HPDE6-E6E7 (cell line): ENCODE data around the gene TMEM63B.
A peak's percentile ranks its signal among the peaks of the same experiment; 100 is the strongest.

Experiments
- DNase-seq: peaks from one replicate; pipeline ENCODE4 v3.0.0; 2011; ENCODE audit warnings: missing footprints; ENCODE audit errors: extremely low spot score

The TMEM63B gene

DNA sequence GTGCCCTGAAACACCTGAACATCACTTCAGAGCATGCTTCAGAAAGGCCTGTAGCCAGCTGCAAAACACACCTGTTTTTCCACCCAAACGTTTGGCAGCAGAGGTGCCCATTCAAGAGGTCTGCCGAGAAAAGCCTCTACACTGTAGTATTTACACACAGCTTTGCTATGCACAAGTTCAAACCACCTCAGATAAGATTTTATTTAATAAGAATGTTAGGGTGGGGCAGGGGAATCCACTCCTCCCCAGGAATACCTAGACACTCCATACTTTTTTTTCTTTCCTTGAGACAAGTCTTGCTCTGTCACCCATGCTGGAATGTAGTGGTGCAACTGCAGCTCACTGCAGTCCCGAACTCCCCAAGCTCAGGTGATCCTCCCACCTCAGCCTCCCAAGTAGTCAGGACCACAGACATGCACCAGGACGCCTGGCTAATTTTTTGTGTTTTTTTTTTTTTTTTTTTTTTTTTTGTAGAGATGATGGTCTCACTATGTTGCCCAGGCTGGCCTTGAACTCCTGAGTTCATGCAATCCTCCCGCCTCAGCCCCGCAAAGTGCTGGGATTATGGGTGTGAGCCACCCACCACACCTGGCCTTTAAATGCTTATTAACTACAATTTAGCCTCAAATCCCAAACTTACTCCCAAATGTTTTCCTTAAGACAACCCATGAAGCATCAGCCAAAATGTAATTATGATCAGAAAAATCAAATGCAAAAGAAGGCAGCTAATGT, 9.8 kb upstream of the TMEM63B start:
- no peak for DNase-seq

DNA sequence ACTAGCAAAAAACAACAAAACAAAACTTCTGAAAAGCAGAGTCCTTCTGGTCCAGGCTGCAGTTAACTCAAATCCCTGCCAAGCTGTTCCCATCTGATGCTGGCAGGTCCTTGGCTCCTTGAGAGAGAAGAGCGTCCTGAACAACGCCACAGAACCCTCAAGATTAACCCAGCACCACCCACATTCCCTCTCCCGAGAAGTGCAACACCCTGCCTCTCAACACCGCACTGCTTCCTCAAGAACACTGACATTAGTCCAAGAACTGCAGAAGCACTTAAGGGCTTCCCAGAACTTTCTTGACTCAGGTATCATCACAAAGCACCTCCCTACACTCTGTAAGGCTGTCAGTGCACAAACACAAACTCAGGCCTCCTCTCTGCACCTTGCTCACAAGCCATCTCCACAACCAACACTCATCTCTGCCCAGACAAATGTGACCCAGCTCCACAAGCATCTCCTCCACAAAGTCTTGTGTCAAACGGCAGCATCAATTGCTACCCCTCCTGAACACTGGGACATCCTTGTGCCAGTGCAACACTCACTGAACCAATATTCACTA, 7.6 kb upstream of the TMEM63B start:
- DNase-seq = no peak

DNA sequence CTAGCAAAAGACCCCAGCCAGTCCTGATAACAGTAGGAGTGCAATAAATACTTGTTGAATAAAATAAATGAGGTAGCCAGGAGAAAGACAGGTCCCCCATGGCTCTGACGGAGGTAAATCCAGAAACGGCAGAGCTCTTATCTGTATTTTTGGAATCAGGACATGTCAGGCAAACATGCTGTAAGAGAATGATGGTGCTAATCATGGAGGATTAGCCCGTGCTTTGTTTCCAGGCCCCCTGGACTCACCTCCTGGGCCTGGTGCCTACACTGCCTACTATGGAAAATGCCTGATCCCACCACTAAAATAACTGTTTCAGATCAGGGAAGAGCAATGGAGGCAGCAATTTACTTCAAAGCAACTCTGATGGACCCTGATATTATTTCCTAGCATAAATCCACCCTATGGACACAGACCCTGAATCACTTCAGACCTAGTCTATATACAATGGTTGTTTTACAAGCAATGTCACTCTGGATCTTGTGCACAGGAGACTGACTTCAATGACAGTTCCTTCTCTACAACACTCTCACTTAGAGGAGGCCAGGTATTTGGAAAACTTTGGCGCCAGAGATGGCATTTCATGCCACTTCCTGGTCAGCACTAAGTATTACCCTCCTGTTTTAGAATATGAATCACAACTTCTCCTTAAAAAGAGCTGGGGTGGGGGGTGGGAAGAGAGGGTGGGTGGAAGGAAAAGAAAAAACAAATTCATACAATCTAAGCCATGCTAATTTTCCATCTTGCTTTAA, 6.5 kb upstream of the TMEM63B start:
- no peak for DNase-seq

DNA sequence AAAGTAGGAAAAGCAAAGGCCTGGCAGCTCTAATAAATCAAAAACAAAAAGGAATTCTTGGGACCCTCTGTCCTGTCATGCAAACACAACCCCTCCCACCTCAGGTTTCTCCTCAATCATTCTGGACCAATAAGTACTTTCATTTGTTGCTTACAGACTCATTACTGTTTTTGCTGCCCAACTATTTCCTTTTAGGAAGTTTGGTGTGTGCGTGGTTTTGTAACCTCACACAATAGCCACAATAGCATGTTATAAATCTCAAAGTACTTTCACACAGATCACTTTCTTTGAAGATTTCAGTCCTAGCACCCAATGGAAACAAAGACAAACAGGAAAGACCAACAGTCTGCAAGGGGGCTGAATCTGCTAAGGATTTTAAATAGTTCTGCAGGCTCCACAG, 4.6 kb upstream of the TMEM63B start:
- no peak for DNase-seq

DNA sequence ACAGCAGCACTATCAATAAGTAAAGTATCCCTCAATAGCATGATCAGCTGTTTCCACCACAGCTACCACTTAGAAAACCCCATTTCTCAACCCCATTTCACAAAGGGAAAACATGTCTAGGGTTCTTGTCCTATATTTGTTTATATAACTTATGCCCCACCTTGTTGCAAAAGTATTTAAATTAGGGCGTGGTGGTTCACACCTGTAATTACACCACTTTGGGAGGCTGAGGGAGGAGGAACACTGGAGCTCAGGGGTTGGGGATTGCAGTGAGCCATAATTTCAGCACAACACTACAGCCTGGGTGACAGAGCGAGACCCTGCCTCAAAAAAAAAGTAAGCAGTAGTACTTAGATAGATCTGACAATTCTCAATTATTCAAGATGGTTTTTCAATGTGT, 3.8 kb upstream of the TMEM63B start:
- DNase-seq = no peak

DNA sequence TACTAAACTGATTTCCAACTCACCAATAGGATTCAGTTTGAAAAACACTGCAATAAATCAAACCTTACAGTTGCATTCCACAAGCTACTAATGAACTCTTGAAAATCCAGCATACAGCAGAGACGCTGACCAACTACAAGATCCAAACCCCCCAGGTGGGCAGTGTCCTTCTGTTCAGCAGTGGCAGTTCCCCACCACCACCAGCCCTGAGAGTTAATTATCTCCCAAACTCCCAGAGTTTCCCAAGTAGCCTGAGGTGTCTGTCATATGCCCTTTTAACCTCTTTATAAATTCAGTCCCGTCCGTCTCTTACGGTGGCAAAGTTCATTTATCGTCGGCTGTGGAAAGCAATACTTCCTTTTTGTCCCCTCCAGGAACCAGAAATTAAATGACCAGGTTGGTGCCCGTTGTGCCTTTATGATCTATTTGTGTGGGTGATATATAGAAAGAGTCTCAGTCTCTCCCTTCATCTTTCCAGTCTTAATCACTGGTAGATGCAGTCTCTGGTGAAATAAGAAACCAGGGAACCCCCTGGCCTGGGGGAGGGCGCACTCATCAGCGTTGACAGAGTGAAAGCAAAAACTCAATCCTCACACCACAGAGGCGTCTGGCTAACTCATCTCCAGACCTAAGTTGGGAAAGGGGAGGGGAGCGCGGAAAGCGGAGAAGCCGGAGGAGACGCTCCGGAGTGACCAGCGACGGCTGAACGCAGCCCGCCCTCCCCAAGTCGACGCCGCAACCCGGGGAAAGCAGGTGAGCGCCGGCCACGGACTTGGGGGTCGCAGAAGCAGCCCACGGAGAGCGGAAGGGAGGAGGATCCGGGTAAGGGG, 819 bp upstream of the TMEM63B start:
- peak; percentile 71 for DNase-seq

DNA sequence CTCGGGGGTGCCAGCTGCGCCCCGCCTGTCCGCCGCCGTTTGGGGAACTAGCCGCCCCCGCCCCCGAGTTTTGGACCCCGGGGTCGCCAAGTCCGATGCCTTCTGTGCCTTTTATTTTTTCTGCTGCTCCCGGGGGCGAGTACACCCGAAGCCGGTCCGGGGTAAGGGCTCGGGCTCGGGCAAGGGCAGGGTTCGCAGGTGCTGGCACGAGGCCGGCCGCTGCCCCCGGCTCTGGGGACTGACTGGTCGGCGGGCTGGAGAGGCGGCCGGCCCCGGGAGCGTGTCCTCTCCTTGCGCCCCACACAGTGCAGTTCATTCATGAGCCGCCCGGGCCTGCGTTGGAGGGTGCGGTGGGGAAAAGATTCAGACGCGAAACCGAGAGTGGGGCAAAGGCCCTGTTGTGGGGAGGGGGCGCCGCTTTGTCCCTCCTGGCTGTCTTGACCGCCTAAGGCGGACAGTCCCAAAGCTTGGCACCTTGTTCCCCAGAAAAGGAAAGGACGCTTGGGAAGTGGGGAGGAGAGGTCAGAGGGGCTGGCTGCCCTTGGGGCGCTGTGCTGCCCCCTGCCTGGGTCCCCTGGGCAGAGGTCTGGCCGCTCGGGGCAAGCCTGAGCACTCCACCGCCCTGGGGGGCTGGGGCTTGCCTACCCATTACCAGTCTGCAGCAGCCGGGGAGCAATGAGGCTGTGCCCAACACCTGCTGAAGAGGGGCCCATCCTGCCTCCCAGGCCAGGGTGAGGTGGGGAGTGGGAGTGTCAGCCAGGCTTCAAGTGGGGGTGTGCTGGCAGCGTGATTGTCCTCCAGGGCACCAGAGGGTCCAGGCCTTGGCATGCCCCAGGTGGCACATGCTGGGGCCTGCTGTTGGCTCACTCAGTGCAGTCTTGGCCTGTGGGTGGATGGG, 915 bp downstream of the TMEM63B start:
- no peak for DNase-seq

DNA sequence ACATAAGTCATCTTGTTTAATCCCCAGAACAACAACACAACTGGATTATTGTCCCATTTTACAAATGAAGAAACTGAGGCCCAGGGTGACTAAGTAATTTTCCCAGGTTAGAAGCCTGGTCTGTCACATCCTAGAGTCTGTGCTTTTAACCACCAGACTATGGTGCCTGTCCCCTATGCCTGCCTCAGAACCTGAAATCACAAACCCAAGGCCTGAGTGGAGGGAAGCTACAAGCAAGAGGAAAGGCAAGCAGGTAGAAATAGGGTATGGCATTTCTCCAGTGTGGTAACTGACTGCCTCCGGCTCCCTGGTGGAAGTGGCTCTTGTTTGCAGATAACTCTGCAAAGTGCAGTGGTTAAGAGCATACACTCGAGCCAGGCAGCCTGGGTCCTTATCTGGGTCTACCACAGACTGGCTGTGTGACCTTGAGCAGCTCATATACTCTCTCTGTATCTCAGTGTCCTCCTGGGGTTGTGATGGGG, 2.5 kb downstream of the TMEM63B start:
- no peak for DNase-seq

DNA sequence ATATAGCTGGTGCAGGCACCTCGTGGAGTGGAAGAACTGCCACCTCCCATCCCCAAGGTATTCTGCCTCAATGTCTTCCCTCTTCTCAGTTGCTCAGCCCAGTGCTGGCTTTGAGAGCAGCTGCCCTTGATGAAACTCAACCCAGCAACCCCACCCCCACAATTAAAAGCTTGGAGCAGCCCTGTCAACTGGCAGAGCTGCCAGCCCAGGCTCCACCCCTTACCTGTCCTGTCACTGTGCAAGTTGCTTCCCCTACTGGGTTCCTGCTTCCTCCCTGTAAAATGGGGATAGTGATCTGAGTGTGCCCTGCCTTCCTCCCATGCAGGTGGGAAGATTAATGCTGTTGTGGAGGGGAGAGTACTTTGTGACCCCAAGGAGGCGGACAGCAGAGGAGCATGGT, 4.5 kb downstream of the TMEM63B start:
- no peak for DNase-seq

DNA sequence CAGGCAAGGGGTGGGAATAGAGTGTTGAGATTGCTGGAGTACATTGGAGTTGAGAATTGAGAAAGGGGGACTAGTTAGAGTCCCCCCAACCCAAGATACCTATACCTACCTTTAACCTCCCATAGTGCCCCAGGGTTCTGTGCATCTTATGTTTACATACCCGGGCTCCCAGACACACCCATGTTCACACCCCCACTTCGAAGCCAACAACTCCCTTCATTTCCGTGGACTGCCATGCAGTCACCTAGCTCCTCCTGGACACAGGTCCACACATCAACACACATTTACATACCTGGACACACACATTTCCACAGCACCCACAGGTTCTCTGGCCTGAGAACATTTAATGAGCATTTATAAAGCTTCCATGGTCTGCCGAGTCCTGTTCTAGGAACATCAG, 5.1 kb downstream of the TMEM63B start:
- no peak for DNase-seq

DNA sequence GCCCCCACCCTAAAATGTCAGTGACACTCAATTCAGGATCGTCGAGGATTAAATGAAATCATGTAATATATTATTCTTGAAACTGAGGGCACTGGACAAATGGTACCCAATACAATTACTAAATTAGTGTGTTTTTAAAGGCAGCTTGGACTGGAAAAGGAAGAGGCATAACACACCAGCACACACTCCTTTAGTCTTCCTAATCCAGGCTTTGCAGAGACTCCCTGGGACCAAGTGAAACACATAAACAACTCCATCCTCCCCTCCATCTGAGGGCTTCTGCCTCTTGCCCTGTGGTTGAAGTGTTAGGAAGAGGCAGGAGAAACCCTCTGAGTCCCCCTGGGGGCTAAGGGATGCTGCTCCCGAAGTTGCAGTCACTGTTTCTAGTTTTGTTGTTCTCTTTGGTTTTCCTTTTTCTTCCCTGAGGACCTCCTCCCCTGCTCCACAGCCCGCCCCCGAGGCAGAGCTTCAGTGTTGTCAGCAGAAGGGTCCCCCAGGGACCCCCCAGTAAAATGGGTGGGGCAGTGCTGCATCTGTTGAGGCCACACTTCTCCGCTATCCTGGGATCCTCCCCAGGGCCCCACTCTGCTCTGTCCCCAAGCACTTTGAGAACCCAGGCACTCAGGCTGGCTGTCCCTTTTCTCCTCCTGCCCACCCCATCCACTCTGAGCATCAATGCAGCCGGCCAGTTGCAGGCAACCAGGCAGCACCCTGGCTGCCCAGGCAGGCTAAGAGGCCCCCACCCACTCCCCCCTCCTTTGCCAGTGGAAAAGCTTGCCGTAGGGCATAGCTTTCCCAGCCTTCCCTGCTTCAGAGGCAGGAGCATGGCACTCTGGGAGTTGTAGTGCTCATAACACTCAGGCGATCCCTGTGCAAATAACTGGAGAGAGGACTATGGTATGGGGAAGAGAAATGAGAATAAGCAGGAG, 5.9 kb downstream of the TMEM63B start:
- DNase-seq = no peak

DNA sequence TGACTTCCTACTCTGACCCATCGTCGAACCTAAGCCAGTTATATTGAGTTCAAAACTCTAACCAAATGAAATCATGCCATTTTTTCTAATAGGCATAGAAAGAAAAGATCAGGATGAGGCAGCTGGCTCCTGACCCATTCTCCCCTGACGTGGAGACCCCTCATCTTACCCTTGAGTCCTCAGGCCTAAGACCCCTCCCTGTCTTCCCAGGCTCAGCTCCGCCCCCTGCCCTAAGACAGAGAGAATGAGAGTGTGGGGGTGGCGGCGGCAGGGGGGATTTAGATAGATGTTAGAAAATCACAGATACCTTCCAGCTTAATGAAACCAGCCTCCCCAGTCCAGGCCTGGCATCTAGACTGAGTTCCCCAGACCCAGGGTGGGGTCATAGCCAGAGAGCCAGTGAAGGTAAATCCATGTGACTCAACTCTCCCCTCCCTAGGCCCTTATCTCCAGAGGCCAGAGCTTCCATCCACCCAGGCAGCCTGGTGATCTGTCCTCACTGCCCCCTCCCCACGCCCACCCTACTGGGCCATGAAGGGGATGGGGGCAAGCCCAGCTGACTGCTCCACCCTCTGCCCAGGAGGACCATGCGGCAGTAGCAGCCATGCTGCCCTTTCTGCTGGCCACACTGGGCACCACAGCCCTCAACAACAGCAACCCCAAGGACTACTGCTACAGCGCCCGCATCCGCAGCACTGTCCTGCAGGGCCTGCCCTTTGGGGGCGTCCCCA, 6.8 kb downstream of the TMEM63B start:
- DNase-seq = no peak

DNA sequence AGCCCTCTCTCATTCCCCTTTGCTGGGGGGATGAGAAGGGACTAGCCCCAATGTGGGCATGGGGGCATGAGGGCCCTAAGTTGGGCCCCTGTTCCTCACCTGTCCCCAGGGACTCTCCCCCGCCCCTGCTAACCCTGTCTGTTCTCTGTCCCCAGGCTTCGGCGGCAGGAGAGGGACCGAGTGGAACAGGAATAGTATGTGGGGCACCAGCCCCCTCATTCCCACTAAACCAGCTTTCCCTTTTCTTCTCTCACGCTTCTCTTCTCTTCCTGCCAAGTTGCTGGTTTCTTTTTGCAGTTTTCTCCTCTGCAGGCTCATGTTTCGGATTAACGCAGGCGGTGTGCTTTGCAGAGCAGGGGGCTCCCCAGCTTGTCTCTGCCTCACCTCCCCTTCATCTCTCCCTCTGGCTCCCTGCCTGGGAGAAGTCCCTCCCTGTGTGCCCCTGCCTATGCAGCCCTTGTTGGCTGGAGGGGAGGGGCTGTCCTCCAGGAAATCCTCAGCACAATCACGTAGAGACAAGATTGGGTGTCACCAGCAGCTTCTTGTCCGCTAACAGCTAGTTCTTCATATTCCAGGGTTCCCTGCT, 7.9 kb downstream of the TMEM63B start:
- no peak for DNase-seq

DNA sequence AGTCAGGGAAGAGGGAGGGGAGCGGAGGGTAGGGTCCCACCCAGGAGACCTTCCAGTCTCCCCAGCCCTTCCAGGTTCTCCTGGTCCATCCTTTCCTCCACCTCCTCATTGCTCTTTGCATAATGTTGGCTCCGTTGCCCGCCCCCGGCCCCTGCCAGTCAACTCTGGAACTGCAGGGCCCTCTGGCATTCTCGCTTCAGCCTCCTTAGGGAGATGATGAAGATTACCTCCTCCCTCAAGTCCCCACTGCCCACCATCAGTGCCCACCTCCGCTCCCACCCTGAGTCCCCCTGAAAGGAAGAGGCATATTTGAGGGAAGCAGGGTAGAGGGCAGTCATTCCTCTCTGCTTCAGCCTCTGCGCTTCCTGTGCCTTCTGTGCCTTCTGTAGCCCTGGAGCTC, 8.5 kb downstream of the TMEM63B start:
- no peak for DNase-seq

DNA sequence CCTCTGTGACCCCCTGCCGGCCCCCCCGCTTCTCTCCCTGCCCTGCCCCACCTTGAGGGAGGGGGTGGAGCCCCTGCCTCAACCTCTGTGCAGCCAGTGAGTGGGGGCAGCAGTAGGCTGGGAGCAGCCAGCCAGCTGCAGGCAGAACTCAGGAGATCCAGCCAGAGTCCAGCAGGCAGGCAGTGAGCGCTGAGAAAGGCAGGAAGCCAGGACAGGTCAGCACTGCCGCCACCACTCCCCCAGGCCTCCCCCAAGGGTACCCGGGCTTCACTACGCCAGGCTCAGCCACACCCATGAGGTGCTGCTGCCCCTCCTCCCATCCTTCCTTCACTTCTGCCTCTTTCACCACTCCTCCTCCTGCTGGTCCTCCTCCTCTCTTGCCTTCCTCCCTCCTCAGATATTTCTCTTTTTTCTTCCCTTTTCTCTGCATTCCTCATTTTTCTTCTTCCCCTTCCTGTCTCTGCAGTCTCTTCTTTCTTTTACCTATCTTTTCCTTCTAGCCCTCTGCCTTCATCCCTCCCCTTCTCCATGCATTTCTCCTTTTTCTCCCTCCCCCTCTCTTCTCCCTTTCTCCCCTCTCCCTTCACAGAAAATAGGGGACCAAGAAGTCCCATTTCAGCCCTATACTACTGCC, 11.5 kb downstream of the TMEM63B start:
- no peak for DNase-seq

DNA sequence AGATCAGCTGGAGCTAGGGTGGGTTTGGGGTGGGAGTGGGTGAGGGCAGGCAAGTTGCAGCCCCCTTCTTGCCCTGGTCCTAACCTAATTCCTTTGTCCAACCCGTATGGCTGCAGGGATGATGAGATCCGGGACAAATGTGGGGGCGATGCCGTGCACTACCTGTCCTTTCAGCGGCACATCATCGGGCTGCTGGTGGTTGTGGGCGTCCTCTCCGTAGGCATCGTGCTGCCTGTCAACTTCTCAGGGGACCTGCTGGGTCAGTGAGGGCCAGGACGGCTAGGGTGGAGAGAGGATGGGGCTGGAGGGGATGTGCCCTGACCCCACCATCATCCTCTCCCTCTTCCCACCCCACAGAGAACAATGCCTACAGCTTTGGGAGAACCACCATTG, 12.0 kb downstream of the TMEM63B start:
- no peak for DNase-seq

DNA sequence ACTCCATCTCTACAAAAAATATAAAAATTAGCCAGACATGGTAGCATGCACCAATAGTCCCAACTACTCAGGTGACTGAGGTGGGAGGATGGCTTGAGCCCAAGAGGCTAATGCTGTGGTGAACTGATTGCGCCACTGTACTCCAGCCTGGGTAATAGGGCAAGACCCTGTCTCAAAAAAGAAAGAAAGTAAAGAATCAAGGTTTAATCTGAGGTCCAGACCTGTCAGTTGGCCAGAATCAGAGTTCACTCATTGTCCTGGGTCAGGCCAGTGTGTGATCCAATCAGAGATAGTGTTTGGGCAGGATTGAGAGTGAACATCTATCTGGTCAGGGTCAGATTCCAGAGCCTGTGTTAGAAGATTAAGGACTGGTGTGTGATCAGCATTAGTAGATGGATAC, 15.5 kb downstream of the TMEM63B start:
- DNase-seq = no peak

DNA sequence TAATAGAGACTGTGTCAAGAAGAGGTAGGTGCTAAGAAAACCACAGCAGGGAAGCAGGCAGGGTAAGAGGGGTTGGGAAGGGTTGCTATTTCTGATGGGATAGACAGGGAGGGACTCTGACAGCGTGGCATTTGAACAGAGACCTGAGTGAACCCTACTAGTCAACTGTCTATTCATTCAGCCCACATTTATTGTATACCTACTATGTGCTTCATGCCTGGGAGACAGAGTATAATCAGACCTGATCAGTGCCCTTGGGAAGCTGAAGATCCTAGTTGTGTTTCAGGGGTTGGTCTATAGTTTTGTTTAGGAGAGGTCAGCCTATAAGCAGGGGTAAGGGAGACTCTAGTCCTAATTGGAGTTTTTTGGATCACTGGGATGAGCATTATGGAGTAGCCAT, 16.4 kb downstream of the TMEM63B start:
- DNase-seq = no peak
